ENCODE results near the gene SLC25A22.
A peak's percentile ranks its signal among the peaks of the same experiment; 100 is the strongest.

Gene SLC25A22

GRCh38 chr11:833114-833791, 35.2 kb upstream of the SLC25A22 start:
- TF ChIP-seq RAD21 (IDR thresholded peaks at IDR 0.05; ENCODE audit: low read depth), result no peak
- TF ChIP-seq EGR1 (IDR thresholded peaks at IDR 0.05), result 0 out of 2 replicates have a peak, but pooled peaks have one; percentile 30
- peak; percentile 51; the same call in 1 of the 2 replicates for TF ChIP-seq ZBTB7A (IDR thresholded peaks at IDR 0.05; ENCODE audit: low read depth)

- TF ChIP-seq ZBTB7A (IDR thresholded peaks at IDR 0.05; ENCODE audit: low read depth), result 0 out of 2 replicates have a peak, but pooled peaks have one; percentile 15
- no peak for TF ChIP-seq USF1 (IDR thresholded peaks at IDR 0.05)
- no peak for TF ChIP-seq NFIC (IDR thresholded peaks at IDR 0.05)
- TF ChIP-seq TAF1 (IDR thresholded peaks at IDR 0.05; ENCODE audit: low read depth), result no peak
- TF ChIP-seq EGR1 (IDR thresholded peaks at IDR 0.05), result peak; percentile 90
- no peak; the same call in 1 of the 2 replicates for TF ChIP-seq YY1 (IDR thresholded peaks at IDR 0.05; ENCODE audit: low read depth)
- no peak for TF ChIP-seq CREB1 (IDR thresholded peaks at IDR 0.05; ENCODE audit: low read depth)
- peak; percentile 17; the same call in 1 of the 2 replicates for TF ChIP-seq MAX (IDR thresholded peaks at IDR 0.05)
- no peak for TF ChIP-seq TCF12 (IDR thresholded peaks at IDR 0.05; ENCODE audit: low read depth)
- TF ChIP-seq CEBPB (IDR thresholded peaks at IDR 0.05), result no peak
- no peak; the same call in 1 of the 2 replicates for TF ChIP-seq TEAD4 (IDR thresholded peaks at IDR 0.05)
- no peak for TF ChIP-seq RAD21 (IDR thresholded peaks at IDR 0.05; ENCODE audit: low read depth)
- no peak for TF ChIP-seq FOXM1 (IDR thresholded peaks at IDR 0.05; ENCODE audit: borderline replicate concordance, low read depth)
- no peak for TF ChIP-seq REST (IDR thresholded peaks at IDR 0.05; ENCODE audit: low read depth)
Measured at GRCh38 chr11:832529-833113, 34.5 kb upstream of the SLC25A22 start, which contains the start of gene CD151. TSS of gene CD151 (plus strand) at chr11:832952. CDS start at chr11:836070, 3,118 bp downstream.

GRCh38 chr11:831961-832528, 34.0 kb upstream of the SLC25A22 start:
- TF ChIP-seq MAX (IDR thresholded peaks at IDR 0.05) (no peak), USF1 (IDR thresholded peaks at IDR 0.05) (no peak), ZBTB7A (IDR thresholded peaks at IDR 0.05; ENCODE audit: low read depth) (peak; percentile 84; the same call in 1 of the 2 replicates), TAF1 (IDR thresholded peaks at IDR 0.05; ENCODE audit: low read depth) (no peak)

GRCh38 chr11:831118-831864, 33.2 kb upstream of the SLC25A22 start:
- TF ChIP-seq FOXM1 (IDR thresholded peaks at IDR 0.05; ENCODE audit: borderline replicate concordance, low read depth) (no peak), EP300 (IDR thresholded peaks at IDR 0.05; ENCODE audit: borderline replicate concordance) (no peak), RAD21 (IDR thresholded peaks at IDR 0.05; ENCODE audit: low read depth) (no peak)

GRCh38 chr11:830295-831117, 32.4 kb upstream of the SLC25A22 start:
- TF ChIP-seq TAF1 (IDR thresholded peaks at IDR 0.05; ENCODE audit: low read depth) (no peak), CREB1 (IDR thresholded peaks at IDR 0.05; ENCODE audit: low read depth) (no peak), CEBPB (IDR thresholded peaks at IDR 0.05) (no peak), NFIC (IDR thresholded peaks at IDR 0.05) (no peak), EP300 (IDR thresholded peaks at IDR 0.05; ENCODE audit: borderline replicate concordance) (no peak), YY1 (IDR thresholded peaks at IDR 0.05; ENCODE audit: low read depth) (no peak), RAD21 (IDR thresholded peaks at IDR 0.05; ENCODE audit: low read depth) (no peak)

GRCh38 chr11:829847-830294, 31.8 kb upstream of the SLC25A22 start:
- TF ChIP-seq EP300 (IDR thresholded peaks at IDR 0.05; ENCODE audit: borderline replicate concordance) (no peak), ZBTB7A (IDR thresholded peaks at IDR 0.05; ENCODE audit: low read depth) (no peak), TCF12 (IDR thresholded peaks at IDR 0.05; ENCODE audit: low read depth) (no peak), EGR1 (IDR thresholded peaks at IDR 0.05) (no peak), FOXM1 (IDR thresholded peaks at IDR 0.05; ENCODE audit: borderline replicate concordance, low read depth) (no peak), YY1 (IDR thresholded peaks at IDR 0.05; ENCODE audit: low read depth) (no peak), MAX (IDR thresholded peaks at IDR 0.05) (no peak)
